MM.1S (cell line): ENCODE data around the gene SHANK3.
A peak's percentile ranks its signal among the peaks of the same experiment; 100 is the strongest.

Experiments used
- DNase-seq: peaks from one replicate; pipeline ENCODE4 v3.0.0-alpha.2; 2015
- H2AFZ ChIP-seq: fragments of 300-600 bp; sonication (generic); 2 replicates; pipeline ENCODE4 v1.6.0; 2016; ENCODE audit warnings: antibody characterized with exemption, low read length
- H3F3A ChIP-seq: fragments of 300-600 bp; sonication (generic); 2 replicates; pipeline ENCODE4 v1.6.1; 2016; ENCODE audit warnings: mild to moderate bottlenecking, antibody characterized with exemption, low read length, moderate library complexity, mixed read lengths; ENCODE audit not compliant: insufficient read depth
- H3K27ac ChIP-seq: fragments of 300-600 bp; sonication (generic); 2 replicates; pipeline ENCODE4 v1.5.1; 2016; ENCODE audit warnings: mild to moderate bottlenecking, low read length
- H3K27me3 ChIP-seq: fragments of 300-600 bp; sonication (generic); replicated peaks from 2 replicates; pipeline ENCODE4 v1.6.0; 2016; ENCODE audit warnings: low read length; ENCODE audit not compliant: insufficient read depth
- H3K36me3 ChIP-seq: fragments of 300-600 bp; sonication (generic); replicated peaks from 2 replicates; pipeline ENCODE4 v1.6.1; 2016; ENCODE audit warnings: mild to moderate bottlenecking, low read length, mixed read lengths; ENCODE audit not compliant: insufficient read depth
- H3K4me1 ChIP-seq: fragments of 300-600 bp; sonication (generic); 2 replicates; pipeline ENCODE4 v1.6.1; 2016; ENCODE audit warnings: low read length, mixed read lengths
- H3K4me2 ChIP-seq: fragments of 300-600 bp; sonication (generic); 2 replicates; pipeline ENCODE4 v1.6.0; 2016; ENCODE audit warnings: low read depth, low read length
- H3K4me3 ChIP-seq: fragments of 300-600 bp; sonication (generic); 2 replicates; pipeline ENCODE4 v1.5.1; 2016; ENCODE audit warnings: low read length, mixed read lengths
- H3K79me2 ChIP-seq: fragments of 300-600 bp; sonication (generic); 2 replicates; pipeline ENCODE4 v1.6.1; 2016; ENCODE audit warnings: mixed run types, low read length, mixed read lengths
- H3K9ac ChIP-seq: fragments of 300-600 bp; sonication (generic); 2 replicates; pipeline ENCODE4 v1.6.1; 2016; ENCODE audit warnings: low read length, mixed read lengths
- H3K9me2 ChIP-seq: fragments of 300-600 bp; sonication (generic); replicated peaks from 2 replicates; pipeline ENCODE4 v1.6.1; 2016; ENCODE audit warnings: mild to moderate bottlenecking, low read length, mixed read lengths; ENCODE audit not compliant: insufficient read depth
- H3K9me3 ChIP-seq: fragments of 300-600 bp; sonication (generic); replicated peaks from 2 replicates; pipeline ENCODE4 v1.6.1; 2016; ENCODE audit warnings: mild to moderate bottlenecking, low read length, mixed read lengths; ENCODE audit not compliant: insufficient read depth
- H4K20me1 ChIP-seq: fragments of 300-600 bp; sonication (generic); 2 replicates; pipeline ENCODE4 v1.6.1; 2016; ENCODE audit warnings: mild to moderate bottlenecking, low read length, moderate library complexity, mixed read lengths; ENCODE audit not compliant: insufficient read depth
- CTCF ChIP-seq: fragments of 300-600 bp; sonication (generic); IDR thresholded peaks from 2 replicates; pipeline ENCODE4 v1.5.1; 2016; ENCODE audit warnings: antibody characterized with exemption, low read length, mixed read lengths
- EZH2 ChIP-seq: fragments of 300-600 bp; sonication (generic); optimal IDR thresholded peaks from 2 replicates; pipeline ENCODE3; 2017; ENCODE audit warnings: low read depth, mild to moderate bottlenecking, antibody characterized with exemption, low read length, mixed read lengths
- EZH2phosphoT487 ChIP-seq: fragments of 300-600 bp; sonication (generic); IDR thresholded peaks from 2 replicates; pipeline ENCODE4 v1.6.1; 2018; ENCODE audit warnings: antibody characterized with exemption, low read length

Gene SHANK3

GRCh38 chr22:50625568-50626313, 46.9 kb upstream of the SHANK3 start:
- H3K9ac ChIP-seq: no peak overlapping the region
- H3K36me3 ChIP-seq: no peaks in the 10 kb centered on the region

DNA sequence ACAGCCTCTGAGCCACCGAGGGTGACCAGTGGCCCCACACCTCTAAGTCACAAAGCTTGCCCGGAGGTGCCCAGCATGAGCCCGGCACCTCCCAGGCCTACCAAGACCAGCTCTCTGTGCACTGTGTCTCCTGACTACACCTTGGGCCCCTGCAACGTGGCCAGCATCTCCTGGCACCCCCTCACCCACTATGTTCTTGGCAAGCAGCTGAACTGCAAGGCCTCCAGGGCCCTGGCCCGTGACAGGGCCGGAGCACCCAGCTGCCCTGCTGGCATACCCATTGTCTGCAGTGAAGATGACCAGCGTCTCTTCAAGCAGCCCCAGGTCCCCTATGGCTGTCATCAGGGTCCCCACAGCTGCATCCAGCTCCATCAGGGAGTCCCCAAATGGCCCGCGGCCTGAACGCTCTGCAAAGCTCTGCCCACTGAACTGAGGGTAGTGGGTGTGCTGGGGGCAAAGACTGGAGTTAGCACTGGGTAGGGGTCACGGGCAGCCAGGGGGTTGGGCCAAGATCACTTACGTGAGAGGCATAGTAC, 46.2 kb upstream of the SHANK3 start:
- Histone ChIP-seq H3K4me2 (no peak overlapping the region), H4K20me1 (no peaks in the 10 kb centered on the region), H3K36me3 (no peaks in the 10 kb centered on the region), H3K79me2 (peaks cover 15% of the 10 kb centered on the region), H3K9ac (no peak overlapping the region), H3K4me3 (no peak overlapping the region), H2AFZ (no peak overlapping the region), H3F3A (peaks cover 9% of the 10 kb centered on the region), H3K9me3 (no peaks in the 10 kb centered on the region), H3K4me1 (peaks cover 24% of the 10 kb centered on the region), H3K27me3 (no peaks in the 10 kb centered on the region), H3K27ac (no peak overlapping the region), H3K9me2 (no peaks in the 10 kb centered on the region)
- DNase-seq: no peak
- TF ChIP-seq EZH2 (no peak), EZH2phosphoT487 (no peak), CTCF (no peak)

More at GRCh38 chr22:50625568-50626313, 46.9 kb upstream of the SHANK3 start:
- H2AFZ ChIP-seq: no peak overlapping the region
- peaks cover 15% of the 10 kb centered on the region for H3F3A ChIP-seq
- H3K4me2 ChIP-seq: no peak overlapping the region
- no peaks in the 10 kb centered on the region for H3K9me2 ChIP-seq
- DNase-seq: no peak
- TF ChIP-seq EZH2phosphoT487 (no peak), CTCF (no peak), EZH2 (no peak)
- H3K79me2 ChIP-seq: peaks cover 15% of the 10 kb centered on the region
- H3K27ac ChIP-seq: no peak overlapping the region
- no peaks in the 10 kb centered on the region for H3K9me3 ChIP-seq
- H4K20me1 ChIP-seq: no peaks in the 10 kb centered on the region
- H3K4me3 ChIP-seq: no peak overlapping the region
- H3K27me3 ChIP-seq: no peaks in the 10 kb centered on the region
- peaks cover 27% of the 10 kb centered on the region for H3K4me1 ChIP-seq

GRCh38 chr22:50626850-50627641, 45.6 kb upstream of the SHANK3 start:
- Histone ChIP-seq H3K9ac (peak overlapping the region; percentile 85), H3K9me3 (no peaks in the 10 kb centered on the region), H3K27me3 (no peaks in the 10 kb centered on the region), H4K20me1 (no peaks in the 10 kb centered on the region), H3K4me3 (peak overlapping the region; percentile 98), H3K27ac (no peak overlapping the region; the same call in 1 of the 2 replicates), H3K79me2 (peaks cover 15% of the 10 kb centered on the region), H3F3A (peaks cover 3% of the 10 kb centered on the region), H3K9me2 (no peaks in the 10 kb centered on the region), H3K4me1 (peaks cover 22% of the 10 kb centered on the region), H3K36me3 (no peaks in the 10 kb centered on the region), H3K4me2 (peak overlapping the region; percentile 95), H2AFZ (peak overlapping the region; percentile 96)
- no peak for DNase-seq
- TF ChIP-seq EZH2 (no peak), CTCF (no peak), EZH2phosphoT487 (no peak)
